ENCODE data around the gene GAS2. TPM values are rescaled to one million over a fixed set of nuclear protein-coding genes. Genes with fewer than 3 reads are reported as not detected.

The GAS2 gene
- polyA plus RNA-seq, 1 of the 3 experiments (the other 2 are of a cell fraction): 0.72 TPM

GRCh38 chr11:22635689-22636088 lies 30.7 kb upstream of the GAS2 start:
- H2AFZ ChIP-seq (ENCODE audit: low read depth): no peak overlapping the region
- peaks cover 0 to 9% of the 10 kb centered on the region in 2 experiments; a peak in 1 of 4 replicates for H3K4me1 ChIP-seq (ENCODE audit: control insufficient read depth in 1 of 2, insufficient read depth in 2 of 2, low read depth in 1 of 2, low read length in 1 of 2)
- no peaks in the 10 kb centered on the region; the same call in 1 of the 2 replicates for H3K9me3 ChIP-seq
- no peaks in the 10 kb centered on the region for H3K79me2 ChIP-seq (ENCODE audit: insufficient read depth)
- ChIA-PET CTCF (no interaction called here), POLR2A (no interaction called here)
- no peaks in the 10 kb centered on the region for H4K20me1 ChIP-seq (ENCODE audit: insufficient read depth)
- H3K36me3 ChIP-seq (replicated peaks in 1 of 2; ENCODE audit: control insufficient read depth in 1 of 2, insufficient read depth in 2 of 2, low read length in 1 of 2): no peaks in the 10 kb centered on the region
- no peak overlapping the region for H3K4me2 ChIP-seq
- no peaks in the 10 kb centered on the region for H3K9me2 ChIP-seq
- H3F3A ChIP-seq (replicated peaks; ENCODE audit: insufficient read depth): no peaks in the 10 kb centered on the region
- H3K27ac ChIP-seq (ENCODE audit: low read depth in 2 of 2, low read length in 1 of 2): no peak overlapping the region
- no peaks in the 10 kb centered on the region for H3K27me3 ChIP-seq (ENCODE audit: insufficient read depth)
- H3K4me3 ChIP-seq (ENCODE audit: low read depth in 2 of 2, low read length in 1 of 2): no peak overlapping the region
- no peak for DNase-seq
- TF ChIP-seq JUND (IDR thresholded peaks at IDR 0.05) (no peak), REST (IDR thresholded peaks at IDR 0.05; ENCODE audit: low read depth, low read length) (no peak), GATA2 (CRISPR knock-in tag; IDR thresholded peaks at IDR 0.05) (no peak), FOXM1 (IDR thresholded peaks at IDR 0.05; ENCODE audit: low read depth) (no peak), RCOR1 (IDR thresholded peaks at IDR 0.05; ENCODE audit: low read length) (no peak), ELF1 (IDR thresholded peaks at IDR 0.05) (no peak), NFIC (IDR thresholded peaks at IDR 0.05; ENCODE audit: borderline replicate concordance) (no peak), POLR2AphosphoS5 (IDR thresholded peaks at IDR 0.05; ENCODE audit: low read depth, low read length) (no peak), RAD21 (IDR thresholded peaks at IDR 0.05; ENCODE audit: low read length) (no peak), SMC3 (IDR thresholded peaks at IDR 0.05; ENCODE audit: low read depth, low read length) (no peak), MXI1 (IDR thresholded peaks at IDR 0.05; ENCODE audit: low read depth, low read length) (no peak), NRF1 (IDR thresholded peaks at IDR 0.05; ENCODE audit: low read depth, low read length) (no peak)
- TF ChIP-seq, protein P1, sequence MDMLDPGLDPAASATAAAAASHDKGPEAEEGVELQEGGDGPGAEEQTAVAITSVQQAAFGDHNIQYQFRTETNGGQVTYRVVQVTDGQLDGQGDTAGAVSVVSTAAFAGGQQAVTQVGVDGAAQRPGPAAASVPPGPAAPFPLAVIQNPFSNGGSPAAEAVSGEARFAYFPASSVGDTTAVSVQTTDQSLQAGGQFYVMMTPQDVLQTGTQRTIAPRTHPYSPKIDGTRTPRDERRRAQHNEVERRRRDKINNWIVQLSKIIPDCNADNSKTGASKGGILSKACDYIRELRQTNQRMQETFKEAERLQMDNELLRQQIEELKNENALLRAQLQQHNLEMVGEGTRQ (IDR thresholded peaks at IDR 0.05; ENCODE audit: borderline replicate concordance, low read depth, low read length): no peak
- TF ChIP-seq, protein P2, sequence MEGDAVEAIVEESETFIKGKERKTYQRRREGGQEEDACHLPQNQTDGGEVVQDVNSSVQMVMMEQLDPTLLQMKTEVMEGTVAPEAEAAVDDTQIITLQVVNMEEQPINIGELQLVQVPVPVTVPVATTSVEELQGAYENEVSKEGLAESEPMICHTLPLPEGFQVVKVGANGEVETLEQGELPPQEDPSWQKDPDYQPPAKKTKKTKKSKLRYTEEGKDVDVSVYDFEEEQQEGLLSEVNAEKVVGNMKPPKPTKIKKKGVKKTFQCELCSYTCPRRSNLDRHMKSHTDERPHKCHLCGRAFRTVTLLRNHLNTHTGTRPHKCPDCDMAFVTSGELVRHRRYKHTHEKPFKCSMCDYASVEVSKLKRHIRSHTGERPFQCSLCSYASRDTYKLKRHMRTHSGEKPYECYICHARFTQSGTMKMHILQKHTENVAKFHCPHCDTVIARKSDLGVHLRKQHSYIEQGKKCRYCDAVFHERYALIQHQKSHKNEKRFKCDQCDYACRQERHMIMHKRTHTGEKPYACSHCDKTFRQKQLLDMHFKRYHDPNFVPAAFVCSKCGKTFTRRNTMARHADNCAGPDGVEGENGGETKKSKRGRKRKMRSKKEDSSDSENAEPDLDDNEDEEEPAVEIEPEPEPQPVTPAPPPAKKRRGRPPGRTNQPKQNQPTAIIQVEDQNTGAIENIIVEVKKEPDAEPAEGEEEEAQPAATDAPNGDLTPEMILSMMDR (IDR thresholded peaks at IDR 0.05): no peak
- 0% methylated on average over 1 of the region's 1 CpG for WGBS (ENCODE audit: low lambda C conversion rate)
- no peak overlapping the region for H3K9ac ChIP-seq

Measured in SK-N-SH (cell line).